ENCODE measurements around the gene ZDHHC14.
A peak's percentile ranks its signal among the peaks of the same experiment; 100 is the strongest.

The ZDHHC14 gene

DNA sequence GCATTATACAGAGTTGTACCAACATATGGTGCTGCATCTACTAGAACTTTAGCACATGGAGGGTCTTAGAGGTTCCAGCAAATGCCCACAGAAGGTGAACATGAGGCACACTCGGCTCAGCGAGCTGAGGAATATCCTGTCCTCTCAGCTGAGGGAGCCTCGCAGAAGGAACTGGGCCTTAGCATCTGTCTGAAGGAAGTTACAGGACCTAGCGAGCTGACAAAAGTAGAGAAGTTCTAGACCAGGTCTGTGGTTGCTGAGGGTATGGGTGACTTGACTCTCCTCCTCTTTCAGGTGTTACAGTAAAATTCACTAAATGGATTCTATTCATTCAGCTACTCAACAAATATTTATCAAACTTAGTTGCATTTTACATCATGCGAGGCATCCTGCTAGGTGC, 157.2 kb downstream of the ZDHHC14 start:
- DNase-seq, result no peak

DNA sequence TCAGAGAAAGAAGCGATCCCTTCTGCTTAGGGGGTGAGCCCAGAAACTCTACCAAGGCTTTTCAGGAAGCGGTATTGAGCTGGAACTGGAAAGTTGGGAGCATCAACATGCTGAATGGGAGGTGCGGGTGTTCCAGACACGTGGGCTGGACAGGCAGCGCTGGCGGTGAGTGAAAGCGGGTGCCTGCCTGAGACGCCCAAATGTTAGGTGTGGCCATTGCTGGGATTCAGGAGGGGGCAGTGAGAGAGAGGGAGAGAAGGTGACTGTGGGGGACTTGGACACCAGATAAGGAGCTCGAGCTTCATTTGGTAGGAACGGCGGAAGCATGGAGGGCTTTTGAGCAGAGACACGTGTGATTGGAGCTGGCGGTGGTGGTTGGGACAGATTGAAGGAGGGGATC, 157.7 kb downstream of the ZDHHC14 start:
- no peak for DNase-seq

DNA sequence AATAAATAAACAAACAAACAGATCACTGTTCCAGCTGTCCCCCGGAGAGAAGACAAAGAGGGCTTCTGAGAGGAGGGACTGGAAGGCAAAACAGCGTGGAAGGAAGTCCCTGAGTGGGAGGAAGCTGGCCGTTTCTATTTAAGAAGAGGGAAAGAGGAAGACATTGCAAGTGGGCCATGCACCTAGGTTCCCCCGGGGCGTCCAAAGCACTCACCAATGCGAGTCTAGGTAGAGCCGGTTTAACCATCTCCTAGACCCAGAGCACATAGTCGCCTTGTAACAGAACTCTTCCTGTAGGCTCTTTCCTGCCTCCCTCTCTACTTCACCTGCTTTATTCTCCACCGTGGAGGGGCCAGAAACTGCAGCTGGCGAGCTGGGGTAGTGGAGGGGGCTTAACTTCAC, 158.4 kb downstream of the ZDHHC14 start:
- no peak for DNase-seq

DNA sequence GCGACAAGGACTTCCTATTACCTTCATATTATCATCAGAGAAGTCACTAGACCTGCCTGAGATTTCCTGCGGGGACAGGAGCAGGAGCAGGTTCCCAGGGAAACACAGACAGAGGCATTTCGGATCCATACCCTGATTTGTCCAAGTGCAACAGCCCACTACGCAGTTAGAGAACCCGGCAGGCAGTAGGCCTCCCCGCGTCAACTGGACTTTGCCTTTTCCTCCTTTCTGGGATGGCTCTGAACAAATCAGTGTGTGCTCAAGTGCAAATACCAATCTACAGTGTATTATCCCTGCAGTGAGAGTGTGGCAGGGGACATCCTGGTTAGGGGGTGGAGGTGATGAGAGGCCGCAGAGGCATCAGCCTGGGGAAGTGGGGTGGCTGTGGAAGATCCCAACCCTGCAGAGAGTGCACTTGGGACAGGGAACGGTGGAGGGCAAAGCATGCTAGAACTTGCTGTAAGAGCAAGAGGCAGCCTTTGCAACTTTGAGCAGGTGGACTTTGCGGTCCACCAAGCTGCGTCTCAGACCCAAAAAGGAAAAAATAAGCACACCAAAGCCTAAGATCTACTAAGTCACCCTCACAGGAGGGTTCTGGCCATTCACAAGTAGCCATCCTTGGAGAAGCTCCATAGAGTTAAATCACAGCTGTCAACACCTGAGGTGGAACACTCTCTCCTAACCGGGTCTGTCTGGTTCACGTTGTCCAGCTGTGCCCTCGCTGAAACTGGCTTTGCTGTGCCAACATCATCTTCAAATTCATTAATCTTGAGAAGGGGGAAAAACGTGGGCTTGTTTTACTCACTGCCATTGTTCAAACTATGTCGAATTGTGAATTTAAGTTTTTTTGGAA, 159.1 kb downstream of the ZDHHC14 start:
- no peak for DNase-seq

DNA sequence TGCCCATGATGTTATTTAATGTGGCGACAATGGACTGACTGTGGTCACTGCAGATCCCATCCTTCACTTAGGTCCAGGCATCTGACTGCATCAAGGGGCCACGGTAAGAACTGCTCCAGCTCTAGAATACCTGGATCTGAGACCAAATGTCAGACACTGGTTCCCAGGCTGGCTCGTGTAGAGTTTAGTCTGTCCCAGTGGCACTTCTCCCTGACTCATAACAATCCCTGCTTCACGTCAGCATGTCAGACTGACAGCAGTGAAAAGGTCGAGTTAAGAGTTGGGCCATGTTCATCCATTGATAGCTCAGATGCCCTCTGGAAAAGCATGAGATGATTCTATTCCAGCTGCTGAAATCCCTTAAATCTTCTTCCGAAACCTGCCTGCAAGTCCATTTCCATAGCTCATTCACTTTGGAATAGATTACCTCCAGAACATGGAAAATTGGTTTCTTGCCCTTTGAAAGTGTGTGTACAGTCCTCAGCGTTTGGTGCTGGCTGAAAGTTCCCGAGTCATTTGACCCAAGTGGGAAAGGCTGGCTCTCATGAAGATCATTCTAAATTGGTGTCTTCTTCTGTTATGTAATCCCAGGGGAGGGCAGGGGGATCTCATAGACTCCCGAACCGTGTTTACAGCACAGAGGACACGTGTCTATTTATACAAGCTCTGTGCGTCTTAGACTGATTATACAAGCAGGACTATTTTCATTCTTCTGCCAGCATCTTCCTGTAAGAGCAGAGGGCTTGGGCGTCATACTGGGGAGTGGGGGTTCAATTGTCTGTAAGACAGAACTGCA, 160.8 kb downstream of the ZDHHC14 start:
- DNase-seq, result no peak

DNA sequence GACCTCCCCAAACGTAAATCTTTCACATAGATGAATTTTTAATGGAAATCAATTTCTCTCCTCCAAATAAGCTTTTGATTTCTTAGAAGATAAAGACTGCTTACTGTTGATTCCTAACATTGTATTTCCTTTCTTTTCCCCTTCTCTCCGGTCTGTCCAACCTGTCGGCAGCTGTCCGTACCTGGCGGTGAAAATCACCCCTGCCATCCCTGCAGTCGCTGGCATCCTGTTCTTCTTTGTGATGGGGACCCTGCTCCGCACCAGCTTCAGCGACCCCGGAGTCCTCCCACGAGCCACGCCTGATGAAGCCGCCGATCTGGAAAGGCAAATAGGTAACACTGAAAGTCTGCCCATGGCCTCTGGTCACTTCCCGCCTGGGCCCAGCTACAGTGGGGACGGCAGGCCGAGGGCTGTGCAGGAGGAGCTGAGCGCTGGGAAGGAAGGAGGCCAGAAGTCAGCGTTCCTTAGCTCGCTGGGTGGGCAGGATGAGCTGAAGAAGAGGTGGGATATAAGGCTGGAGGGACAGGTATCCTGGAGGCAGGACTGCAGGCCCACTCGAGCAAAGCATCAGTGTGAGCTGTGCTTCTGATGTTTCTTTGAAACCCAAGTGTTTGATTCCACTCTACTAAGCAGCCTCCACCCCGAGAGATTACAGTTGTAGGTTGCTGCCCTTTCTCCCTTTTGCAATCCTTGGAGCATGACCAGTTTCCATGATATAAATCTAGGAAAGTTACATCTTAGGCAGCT, 161.6 kb downstream of the ZDHHC14 start:
- DNase-seq, result no peak

DNA sequence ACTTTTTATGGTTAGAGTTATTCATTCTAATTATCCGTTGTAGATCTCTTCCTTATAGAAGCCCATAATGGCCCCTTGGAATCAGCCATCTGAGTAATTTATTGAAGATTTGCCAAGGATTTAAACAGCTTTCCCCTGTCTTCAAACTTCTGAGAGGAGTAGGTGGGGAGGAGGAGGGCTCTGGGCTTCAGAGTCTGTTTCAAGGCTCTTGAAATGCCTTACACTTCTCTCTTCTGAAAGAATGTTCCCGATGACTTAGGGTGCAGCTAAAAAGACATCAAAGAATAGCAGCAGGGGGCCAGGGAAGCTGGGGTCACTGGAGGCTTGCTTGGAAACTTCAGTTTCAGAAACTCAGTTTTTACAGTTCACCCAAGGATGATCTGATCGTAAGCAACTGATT, 165.3 kb downstream of the ZDHHC14 start:
- DNase-seq, result no peak

DNA sequence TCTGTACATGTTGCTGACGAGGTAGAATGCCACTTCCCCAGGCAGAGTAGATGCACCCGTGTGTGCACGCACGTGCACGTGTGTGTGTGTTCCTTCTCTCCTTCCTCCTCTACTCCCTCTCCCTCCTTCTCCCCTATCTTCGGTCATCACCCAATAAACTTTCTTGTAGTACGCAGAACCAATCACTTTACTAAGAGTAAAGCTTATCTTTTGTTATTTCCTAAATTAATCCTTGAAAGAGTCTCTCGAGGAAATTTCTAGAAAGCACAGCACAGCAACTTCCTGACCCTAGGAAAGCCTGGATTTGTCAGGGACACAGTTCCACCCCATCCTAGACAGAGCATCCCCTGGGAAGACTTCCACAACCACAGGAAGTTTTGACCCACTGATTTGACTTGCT, 166.1 kb downstream of the ZDHHC14 start:
- no peak for DNase-seq

DNA sequence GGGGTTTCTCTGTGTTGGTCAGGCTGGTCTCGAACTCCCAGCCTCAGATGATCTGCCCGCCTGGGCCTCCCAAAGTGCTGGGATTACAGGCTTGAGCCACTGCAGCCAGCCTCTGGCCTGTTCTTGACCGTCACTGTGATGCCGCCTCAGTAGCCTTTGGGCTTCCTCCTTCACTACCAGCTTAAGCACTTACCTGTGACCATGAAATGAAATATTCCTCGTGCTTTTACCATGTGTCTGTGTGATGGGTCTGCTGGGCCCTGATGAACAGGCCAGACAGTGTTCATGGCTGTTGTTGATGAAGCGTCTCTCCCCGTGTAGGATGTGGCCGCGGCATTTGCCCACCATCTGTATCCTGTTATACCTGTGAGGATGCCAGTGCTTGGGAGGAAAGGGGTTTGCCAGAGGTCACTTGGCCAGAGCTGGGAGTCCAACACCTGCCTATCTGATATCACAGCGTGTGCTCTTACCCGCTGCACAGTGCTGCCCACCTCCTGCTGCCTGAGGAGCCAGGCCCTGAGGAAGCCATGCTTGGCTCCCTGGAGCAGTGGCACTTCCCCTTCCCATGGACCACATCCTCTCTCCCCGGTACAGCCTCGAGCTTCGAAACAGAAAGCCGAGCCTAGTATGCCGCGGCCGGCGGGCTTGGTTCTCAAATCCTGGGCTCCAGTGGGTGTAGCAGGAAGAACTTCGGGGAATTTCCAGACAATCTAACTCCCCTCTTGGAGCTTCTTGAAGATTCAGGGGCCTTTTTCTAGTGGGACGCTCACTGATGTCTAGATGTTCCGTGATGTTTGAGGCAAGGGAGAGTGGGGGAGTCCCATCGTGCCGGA, 167.9 kb downstream of the ZDHHC14 start:
- DNase-seq, result no peak

DNA sequence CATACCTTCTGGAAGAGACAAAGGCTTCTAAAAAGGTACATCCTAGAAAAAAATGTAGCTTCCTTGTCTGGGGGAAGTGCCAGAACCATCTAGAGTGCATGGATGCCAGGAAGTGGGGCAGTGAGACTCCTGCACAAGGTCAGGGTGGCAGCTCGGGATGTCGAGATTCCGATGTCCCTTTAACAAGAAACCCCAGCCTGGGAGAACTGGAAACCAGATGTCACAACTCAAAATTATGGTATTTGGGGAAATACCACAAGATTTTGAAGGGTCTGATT, 168.4 kb downstream of the ZDHHC14 start:
- no peak for DNase-seq

DNA sequence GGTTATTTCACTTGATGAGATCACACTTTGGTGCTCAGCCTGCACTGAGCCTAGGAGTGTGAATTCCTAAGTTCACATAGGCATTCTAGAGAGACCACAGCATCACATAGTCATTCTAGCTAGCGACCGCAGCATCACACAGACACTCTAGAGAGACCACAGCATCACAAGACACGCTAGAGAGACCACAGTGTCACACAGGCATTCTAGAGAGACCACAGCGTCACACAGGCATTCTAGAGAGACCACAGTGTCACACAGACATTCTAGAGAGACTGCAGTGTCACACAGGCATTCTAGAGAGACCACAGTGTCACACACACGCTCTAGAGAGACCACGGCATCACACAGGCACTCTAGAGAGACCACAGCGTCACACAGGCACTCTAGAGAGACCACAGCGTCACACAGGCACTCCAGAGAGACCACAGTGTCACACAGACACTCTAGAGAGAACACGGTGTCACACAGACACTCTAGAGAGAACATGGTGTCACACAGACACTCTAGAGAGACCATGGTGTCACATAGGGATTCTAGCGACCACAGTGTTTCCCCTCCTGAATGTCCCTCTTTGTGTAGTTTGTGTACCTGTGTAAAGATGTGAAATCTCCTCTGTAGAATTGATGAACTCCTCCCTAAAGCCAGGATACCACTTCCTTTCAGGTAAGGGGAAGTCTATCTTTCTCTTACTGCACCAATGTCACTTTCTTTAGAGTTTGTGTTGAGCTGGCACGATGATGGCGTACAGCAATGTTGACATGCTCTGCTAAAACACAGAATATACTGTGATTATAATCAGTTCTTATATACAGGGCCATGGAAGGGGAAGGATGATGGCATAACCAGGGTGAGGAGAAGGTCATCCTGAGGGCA, 169.4 kb downstream of the ZDHHC14 start:
- DNase-seq, result peak; percentile 24

DNA sequence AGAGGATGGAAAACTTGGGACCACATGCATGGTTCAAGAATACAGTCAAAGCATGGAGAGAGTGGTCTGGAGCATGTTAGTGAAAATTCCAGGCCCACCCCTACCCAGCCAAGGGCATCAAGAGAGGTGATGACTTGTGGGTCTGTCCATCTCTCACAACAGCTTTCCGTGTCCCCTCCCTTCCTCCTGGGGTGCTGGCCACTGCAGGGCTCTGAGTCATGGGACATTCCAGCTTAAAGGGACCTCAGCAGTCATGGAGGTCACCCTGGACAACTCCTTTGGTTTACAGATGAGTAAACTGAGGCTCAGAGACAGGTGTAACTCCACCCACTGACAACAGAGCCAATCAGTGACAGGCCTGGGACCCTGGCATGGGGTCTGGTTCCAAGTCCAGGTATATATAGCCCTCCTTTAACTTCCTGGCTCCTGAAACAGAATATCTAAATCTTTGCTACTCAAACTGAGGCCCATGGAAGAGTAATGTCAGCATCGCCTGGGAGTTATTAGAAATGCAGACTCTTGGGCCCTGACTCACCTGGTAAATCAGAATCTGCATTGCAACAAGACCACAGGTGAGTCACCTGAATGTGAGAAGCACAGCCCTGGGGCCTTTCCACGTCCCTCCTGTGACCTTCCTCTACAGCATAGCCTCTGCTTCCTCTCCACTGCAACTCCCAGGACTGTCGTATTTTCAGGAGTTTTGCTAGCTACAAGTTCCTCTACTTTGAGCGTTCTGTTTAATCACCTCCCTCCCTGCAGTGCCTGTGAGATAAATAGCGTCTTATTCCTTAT, 170.2 kb downstream of the ZDHHC14 start:
- no peak for DNase-seq

DNA sequence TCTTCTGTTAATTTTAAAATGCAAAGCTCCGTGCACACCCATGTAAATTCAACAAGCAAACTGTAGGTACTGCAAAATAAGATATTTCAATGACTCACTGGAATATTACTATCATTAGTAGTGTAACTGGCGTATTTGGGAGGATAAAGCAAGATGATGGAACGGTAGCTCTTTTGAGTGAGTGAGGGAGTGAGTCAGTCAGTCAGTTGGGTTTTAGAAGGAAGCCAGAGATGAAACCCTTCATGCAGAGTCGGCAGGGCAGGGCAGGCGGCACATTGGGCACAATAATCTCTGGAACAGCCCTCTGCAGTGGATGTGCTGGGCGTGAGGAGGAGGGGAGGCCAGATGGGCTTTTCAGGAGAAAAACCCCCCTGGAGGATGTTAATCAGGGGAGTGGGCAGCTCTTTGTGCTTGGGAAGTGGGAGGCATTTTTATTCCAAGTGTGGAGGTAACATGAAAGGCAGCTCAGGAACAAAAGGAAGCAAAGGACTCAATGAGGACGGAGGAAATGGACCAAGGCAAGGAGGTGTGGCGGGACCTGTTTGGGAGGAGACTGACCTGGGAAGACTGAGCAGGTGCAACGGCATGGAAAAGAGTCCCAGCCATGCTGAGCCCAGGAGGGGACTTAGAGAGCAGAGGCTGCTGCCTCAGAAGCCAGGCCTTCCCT, 171.2 kb downstream of the ZDHHC14 start:
- no peak for DNase-seq

DNA sequence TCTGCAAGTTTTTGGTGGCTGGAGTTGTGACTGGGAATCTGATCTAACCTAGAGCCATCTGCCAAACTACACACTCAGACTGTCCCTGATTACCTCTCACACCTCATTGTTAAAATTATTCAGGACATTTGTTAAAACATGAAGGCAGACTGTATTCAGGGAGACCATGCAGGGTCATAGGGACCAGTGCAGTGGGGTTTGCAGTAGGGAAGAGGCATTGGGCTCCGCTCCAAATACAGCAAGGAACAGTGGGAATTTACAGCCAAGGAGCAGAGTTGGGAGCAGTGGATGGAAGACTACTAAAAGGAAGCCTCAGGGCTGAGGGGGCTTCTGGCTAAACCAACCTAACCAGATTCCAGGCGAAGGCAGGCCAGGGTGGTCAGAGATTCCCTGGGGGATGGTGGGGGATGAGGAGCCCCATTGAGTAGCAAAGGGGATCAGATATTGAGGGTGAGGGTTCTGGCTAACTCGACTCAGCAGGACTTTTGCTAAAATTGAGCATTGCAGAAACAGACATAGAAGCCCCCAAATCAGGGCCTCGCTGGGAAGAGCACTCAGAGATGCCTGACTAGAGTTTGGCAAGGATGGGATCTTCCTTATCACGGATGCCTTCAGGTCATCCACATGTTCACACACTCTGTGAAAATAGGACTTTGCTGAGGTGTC, 172.0 kb downstream of the ZDHHC14 start:
- DNase-seq, result no peak

DNA sequence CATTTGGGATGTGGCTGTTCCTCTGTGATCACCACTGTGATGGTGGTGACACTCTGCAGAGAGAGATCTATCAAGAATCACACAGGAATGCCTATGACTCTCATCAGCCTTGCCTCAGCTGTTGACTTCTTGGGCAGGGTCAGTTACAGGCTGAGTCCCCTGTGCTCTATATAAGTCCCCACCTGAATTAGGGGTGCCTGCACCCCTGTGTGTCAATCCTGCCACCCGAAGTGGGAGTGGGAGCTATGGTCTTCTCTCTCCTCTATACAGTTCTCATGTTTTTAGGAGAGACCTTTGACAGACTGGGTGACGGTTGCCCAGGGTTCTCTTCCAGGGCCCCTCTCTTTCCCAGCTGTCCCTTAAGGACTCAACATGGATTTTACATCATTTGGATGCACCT, 173.8 kb downstream of the ZDHHC14 start:
- DNase-seq, result no peak

DNA sequence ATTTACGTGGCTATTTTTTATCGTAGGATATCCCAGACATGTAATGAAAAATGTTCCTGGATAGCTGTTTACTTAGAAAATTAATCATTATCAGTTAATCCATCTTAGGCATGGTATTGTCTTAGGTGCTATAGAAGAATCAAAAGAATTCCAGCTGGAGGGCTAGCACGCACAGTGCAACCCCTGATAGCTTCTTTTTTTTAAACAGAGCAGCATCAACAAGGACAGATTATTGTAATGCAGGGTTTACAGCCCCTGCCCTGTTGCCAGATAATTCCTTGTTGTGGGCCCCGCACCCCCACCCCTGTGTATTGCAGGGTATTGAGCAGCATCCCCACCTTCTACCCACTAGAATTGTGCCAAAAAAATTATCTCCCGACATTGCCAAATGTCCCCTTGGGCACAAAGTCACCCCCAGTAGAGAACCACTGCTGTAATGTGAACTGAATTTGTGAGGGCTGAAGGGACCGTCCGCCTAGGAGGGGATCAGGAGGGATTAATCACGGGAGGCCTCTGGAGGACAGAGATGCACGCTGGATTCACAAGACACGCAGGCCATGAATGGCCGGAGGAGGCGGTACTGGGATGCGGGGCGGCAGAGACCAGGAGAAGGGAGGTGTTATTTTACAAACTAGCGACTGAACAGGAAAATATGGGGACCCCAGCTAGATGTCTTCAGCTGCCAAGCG, 174.6 kb downstream of the ZDHHC14 start:
- no peak for DNase-seq

DNA sequence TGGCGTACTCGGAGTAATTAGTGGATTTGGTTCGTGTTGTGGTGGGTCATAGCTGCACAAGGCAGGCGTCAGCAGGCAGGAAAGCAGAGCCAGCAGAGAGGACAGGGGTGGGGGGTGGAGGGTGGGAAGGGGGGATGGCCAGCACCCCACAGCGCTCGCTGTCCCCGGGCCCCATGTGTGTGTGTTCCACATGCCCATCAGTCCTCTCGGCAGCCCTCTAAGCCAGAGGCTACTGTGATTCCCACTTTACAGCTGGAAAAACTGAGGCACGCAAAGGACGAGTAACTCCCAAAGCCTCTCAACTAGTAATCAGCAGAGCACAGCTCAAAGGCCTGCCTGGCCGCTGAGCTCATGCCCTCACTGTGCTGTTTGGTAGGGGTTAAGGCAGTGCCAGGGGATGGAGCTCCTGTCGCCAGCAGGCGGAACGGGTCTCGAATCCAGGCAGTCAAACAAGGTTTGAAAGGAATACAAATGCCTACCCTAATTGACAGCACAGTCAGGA, 175.2 kb downstream of the ZDHHC14 start:
- DNase-seq, result no peak

DNA sequence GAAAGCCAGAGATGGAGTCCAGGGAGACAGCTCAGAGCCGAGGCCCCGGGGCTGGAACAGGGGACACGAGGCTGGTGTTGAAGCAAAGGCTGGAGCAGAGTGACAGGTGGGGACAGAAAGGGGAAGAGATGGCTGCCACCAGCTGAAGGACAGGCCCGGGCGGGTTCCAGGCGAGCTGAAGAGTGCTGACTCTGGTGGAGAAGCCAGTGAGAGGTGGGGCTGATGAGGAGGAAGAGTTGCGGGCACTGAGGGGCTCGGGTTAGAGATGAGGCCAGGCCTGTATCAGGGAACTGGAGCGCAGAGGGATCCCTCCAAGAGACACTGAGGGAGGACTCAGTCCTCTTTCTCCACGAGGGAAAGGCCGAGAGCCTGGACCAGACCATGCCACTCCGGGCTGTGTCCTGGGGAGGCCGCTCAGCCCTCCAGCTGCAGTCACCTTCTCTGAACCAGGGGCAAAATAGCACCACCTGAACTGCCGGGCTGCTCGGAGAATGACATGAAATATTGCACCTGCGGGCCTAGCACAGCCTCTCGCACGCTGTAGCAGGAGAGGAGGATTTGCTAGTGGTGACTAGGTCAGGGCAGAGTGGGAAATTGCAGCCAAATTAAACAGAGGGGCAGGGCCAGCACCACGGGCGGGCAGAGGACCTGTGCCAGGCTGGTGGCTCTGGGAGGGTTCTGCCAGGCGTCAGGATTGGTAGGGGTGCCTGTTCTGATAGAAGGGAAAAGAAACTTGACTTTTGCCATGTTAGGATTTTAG, 175.9 kb downstream of the ZDHHC14 start:
- DNase-seq, result no peak
